Measurements from ENCODE around the gene RSL24D1. TPM values are rescaled to one million over a fixed set of nuclear protein-coding genes. Genes with fewer than 3 reads are reported as not detected.

The RSL24D1 gene
- polyA plus RNA-seq, 1 donor, result 78.8 TPM

- no peaks in the 10 kb centered on the region for H3K9me3 ChIP-seq (ENCODE audit: control insufficient read depth, low read depth, low read length)
- H3K36me3 ChIP-seq (ENCODE audit: control insufficient read depth, insufficient read depth, low read length), result no peaks in the 10 kb centered on the region
- no peak for DNase-seq
- no peaks in the 10 kb centered on the region for H3K27me3 ChIP-seq (ENCODE audit: control insufficient read depth, insufficient read depth, low read length)
- no peak overlapping the region for H3K4me3 ChIP-seq (ENCODE audit: low read length)
- peaks cover 20% of the 10 kb centered on the region for H3K4me1 ChIP-seq (ENCODE audit: control insufficient read depth, insufficient read depth, low read length)
- peak overlapping the region; percentile 86 for H3K27ac ChIP-seq (ENCODE audit: low read length)
These were observed 23.9 kb upstream of the RSL24D1 start for GRCh38 chr15:55220606-55221005.

GRCh38 chr15:55218056-55218455 lies 21.3 kb upstream of the RSL24D1 start:
- Histone ChIP-seq H3K27ac (ENCODE audit: low read length) (no peak overlapping the region), H3K36me3 (ENCODE audit: control insufficient read depth, insufficient read depth, low read length) (no peaks in the 10 kb centered on the region), H3K27me3 (ENCODE audit: control insufficient read depth, insufficient read depth, low read length) (no peaks in the 10 kb centered on the region), H3K9me3 (ENCODE audit: control insufficient read depth, low read depth, low read length) (no peaks in the 10 kb centered on the region), H3K4me1 (ENCODE audit: control insufficient read depth, insufficient read depth, low read length) (peaks cover 12% of the 10 kb centered on the region), H3K4me3 (ENCODE audit: low read length) (no peak overlapping the region)
- no CpG with 5 or more reads among the region's 2 CpGs for WGBS (ENCODE audit: insufficient coverage, low lambda C conversion rate)
- DNase-seq, result no peak

GRCh38 chr15:55204464-55204863 lies 7.7 kb upstream of the RSL24D1 start:
- H3K27ac ChIP-seq (ENCODE audit: low read length), result no peak overlapping the region
- no peak overlapping the region for H3K4me3 ChIP-seq (ENCODE audit: low read length)
- no peaks in the 10 kb centered on the region for H3K4me1 ChIP-seq (ENCODE audit: control insufficient read depth, insufficient read depth, low read length)
- peaks cover 4% of the 10 kb centered on the region for H3K36me3 ChIP-seq (ENCODE audit: control insufficient read depth, insufficient read depth, low read length)
- no CpG with 5 or more reads among the region's 4 CpGs for WGBS (ENCODE audit: insufficient coverage, low lambda C conversion rate)
- DNase-seq, result no peak
- H3K27me3 ChIP-seq (ENCODE audit: control insufficient read depth, insufficient read depth, low read length), result no peaks in the 10 kb centered on the region
- H3K9me3 ChIP-seq (ENCODE audit: control insufficient read depth, low read depth, low read length), result no peaks in the 10 kb centered on the region

- no peaks in the 10 kb centered on the region for H3K27me3 ChIP-seq (ENCODE audit: control insufficient read depth, insufficient read depth, low read length)
- H3K4me3 ChIP-seq (ENCODE audit: low read length), result no peak overlapping the region
- H3K9me3 ChIP-seq (ENCODE audit: control insufficient read depth, low read depth, low read length), result no peaks in the 10 kb centered on the region
- no peaks in the 10 kb centered on the region for H3K4me1 ChIP-seq (ENCODE audit: control insufficient read depth, insufficient read depth, low read length)
- H3K36me3 ChIP-seq (ENCODE audit: control insufficient read depth, insufficient read depth, low read length), result peaks cover 4% of the 10 kb centered on the region
- no peak overlapping the region for H3K27ac ChIP-seq (ENCODE audit: low read length)
- WGBS (ENCODE audit: insufficient coverage, low lambda C conversion rate), result no CpG with 5 or more reads among the region's 1 CpG
- DNase-seq, result no peak
These were observed 5.5 kb upstream of the RSL24D1 start for GRCh38 chr15:55202206-55202605.

GRCh38 chr15:55198706-55199105 lies 2.0 kb upstream of the RSL24D1 start:
- no peak overlapping the region for H3K27ac ChIP-seq (ENCODE audit: low read length)
- peaks cover 11% of the 10 kb centered on the region for H3K4me1 ChIP-seq (ENCODE audit: control insufficient read depth, insufficient read depth, low read length)
- H3K4me3 ChIP-seq (ENCODE audit: low read length), result no peak overlapping the region
- no peak for DNase-seq
- H3K9me3 ChIP-seq (ENCODE audit: control insufficient read depth, low read depth, low read length), result no peaks in the 10 kb centered on the region
- WGBS (ENCODE audit: insufficient coverage, low lambda C conversion rate), result no CpG with 5 or more reads among the region's 3 CpGs
- H3K36me3 ChIP-seq (ENCODE audit: control insufficient read depth, insufficient read depth, low read length), result no peaks in the 10 kb centered on the region
- H3K27me3 ChIP-seq (ENCODE audit: control insufficient read depth, insufficient read depth, low read length), result no peaks in the 10 kb centered on the region

GRCh38 chr15:55197719-55198118 lies 978 bp upstream of the RSL24D1 start:
- peaks cover 11% of the 10 kb centered on the region for H3K4me1 ChIP-seq (ENCODE audit: control insufficient read depth, insufficient read depth, low read length)
- H3K4me3 ChIP-seq (ENCODE audit: low read length), result peak overlapping the region; percentile 80

GRCh38 chr15:55197362-55197705 lies 593 bp upstream of the RSL24D1 start:
- Histone ChIP-seq H3K4me1 (ENCODE audit: control insufficient read depth, insufficient read depth, low read length) (peaks cover 11% of the 10 kb centered on the region), H3K9me3 (ENCODE audit: control insufficient read depth, low read depth, low read length) (no peaks in the 10 kb centered on the region), H3K4me3 (ENCODE audit: low read length) (peak overlapping the region; percentile 80), H3K36me3 (ENCODE audit: control insufficient read depth, insufficient read depth, low read length) (no peaks in the 10 kb centered on the region), H3K27ac (ENCODE audit: low read length) (peak overlapping the region; percentile 84), H3K27me3 (ENCODE audit: control insufficient read depth, insufficient read depth, low read length) (no peaks in the 10 kb centered on the region)
- WGBS (ENCODE audit: insufficient coverage, low lambda C conversion rate), result 0% methylated on average over 1 of the region's 10 CpGs
- DNase-seq, result no peak

More at GRCh38 chr15:55197719-55198118, 978 bp upstream of the RSL24D1 start:
- DNase-seq, result no peak
- Histone ChIP-seq H3K27ac (ENCODE audit: low read length) (no peak overlapping the region), H3K27me3 (ENCODE audit: control insufficient read depth, insufficient read depth, low read length) (no peaks in the 10 kb centered on the region), H3K36me3 (ENCODE audit: control insufficient read depth, insufficient read depth, low read length) (no peaks in the 10 kb centered on the region), H3K9me3 (ENCODE audit: control insufficient read depth, low read depth, low read length) (no peaks in the 10 kb centered on the region)
- no CpG with 5 or more reads among the region's 4 CpGs for WGBS (ENCODE audit: insufficient coverage, low lambda C conversion rate)

GRCh38 chr15:55195996-55196395 lies 745 bp downstream of the RSL24D1 start:
- peaks cover 11% of the 10 kb centered on the region for H3K36me3 ChIP-seq (ENCODE audit: control insufficient read depth, insufficient read depth, low read length)
- no peaks in the 10 kb centered on the region for H3K27me3 ChIP-seq (ENCODE audit: control insufficient read depth, insufficient read depth, low read length)
- H3K9me3 ChIP-seq (ENCODE audit: control insufficient read depth, low read depth, low read length), result no peaks in the 10 kb centered on the region
- H3K27ac ChIP-seq (ENCODE audit: low read length), result peak overlapping the region; percentile 84
- DNase-seq, result no peak
- peaks cover 11% of the 10 kb centered on the region for H3K4me1 ChIP-seq (ENCODE audit: control insufficient read depth, insufficient read depth, low read length)
- 0% methylated on average over 7 of the region's 9 CpGs for WGBS (ENCODE audit: insufficient coverage, low lambda C conversion rate)
- H3K4me3 ChIP-seq (ENCODE audit: low read length), result peak overlapping the region; percentile 80

- H3K27ac ChIP-seq (ENCODE audit: low read length), result no peak overlapping the region
- DNase-seq, result no peak
- no peaks in the 10 kb centered on the region for H3K27me3 ChIP-seq (ENCODE audit: control insufficient read depth, insufficient read depth, low read length)
- no peaks in the 10 kb centered on the region for H3K9me3 ChIP-seq (ENCODE audit: control insufficient read depth, low read depth, low read length)
- H3K36me3 ChIP-seq (ENCODE audit: control insufficient read depth, insufficient read depth, low read length), result peaks cover 18% of the 10 kb centered on the region
- no peak overlapping the region for H3K4me3 ChIP-seq (ENCODE audit: low read length)
- H3K4me1 ChIP-seq (ENCODE audit: control insufficient read depth, insufficient read depth, low read length), result peaks cover 11% of the 10 kb centered on the region
These were observed 2.5 kb downstream of the RSL24D1 start for GRCh38 chr15:55194256-55194655.

GRCh38 chr15:55186331-55186730 lies 10.4 kb downstream of the RSL24D1 start:
- Histone ChIP-seq H3K4me3 (ENCODE audit: low read length) (no peak overlapping the region), H3K27ac (ENCODE audit: low read length) (no peak overlapping the region), H3K4me1 (ENCODE audit: control insufficient read depth, insufficient read depth, low read length) (no peaks in the 10 kb centered on the region), H3K9me3 (ENCODE audit: control insufficient read depth, low read depth, low read length) (no peaks in the 10 kb centered on the region), H3K36me3 (ENCODE audit: control insufficient read depth, insufficient read depth, low read length) (peaks cover 29% of the 10 kb centered on the region), H3K27me3 (ENCODE audit: control insufficient read depth, insufficient read depth, low read length) (no peaks in the 10 kb centered on the region)
- DNase-seq, result no peak
- WGBS (ENCODE audit: insufficient coverage, low lambda C conversion rate), result 100% methylated on average over 1 of the region's 1 CpG

GRCh38 chr15:55183679-55184078 lies 13.1 kb downstream of the RSL24D1 start:
- peaks cover 32% of the 10 kb centered on the region for H3K36me3 ChIP-seq (ENCODE audit: control insufficient read depth, insufficient read depth, low read length)
- H3K27me3 ChIP-seq (ENCODE audit: control insufficient read depth, insufficient read depth, low read length), result no peaks in the 10 kb centered on the region
- no peak for DNase-seq
- H3K4me1 ChIP-seq (ENCODE audit: control insufficient read depth, insufficient read depth, low read length), result no peaks in the 10 kb centered on the region
- 80% methylated on average over 2 of the region's 2 CpGs for WGBS (ENCODE audit: insufficient coverage, low lambda C conversion rate)
- no peaks in the 10 kb centered on the region for H3K9me3 ChIP-seq (ENCODE audit: control insufficient read depth, low read depth, low read length)
- no peak overlapping the region for H3K27ac ChIP-seq (ENCODE audit: low read length)
- no peak overlapping the region for H3K4me3 ChIP-seq (ENCODE audit: low read length)

All from large intestine (tissue), 3 donors.